GOT3 (cell line): ENCODE data around the gene XXYLT1.

Source experiments
- DNase-seq: peaks from one replicate; lab custom pipeline; 2025; ENCODE audit warnings: mixed read lengths; lab: John Stamatoyannopoulos, UW

XXYLT1 gene

DNA sequence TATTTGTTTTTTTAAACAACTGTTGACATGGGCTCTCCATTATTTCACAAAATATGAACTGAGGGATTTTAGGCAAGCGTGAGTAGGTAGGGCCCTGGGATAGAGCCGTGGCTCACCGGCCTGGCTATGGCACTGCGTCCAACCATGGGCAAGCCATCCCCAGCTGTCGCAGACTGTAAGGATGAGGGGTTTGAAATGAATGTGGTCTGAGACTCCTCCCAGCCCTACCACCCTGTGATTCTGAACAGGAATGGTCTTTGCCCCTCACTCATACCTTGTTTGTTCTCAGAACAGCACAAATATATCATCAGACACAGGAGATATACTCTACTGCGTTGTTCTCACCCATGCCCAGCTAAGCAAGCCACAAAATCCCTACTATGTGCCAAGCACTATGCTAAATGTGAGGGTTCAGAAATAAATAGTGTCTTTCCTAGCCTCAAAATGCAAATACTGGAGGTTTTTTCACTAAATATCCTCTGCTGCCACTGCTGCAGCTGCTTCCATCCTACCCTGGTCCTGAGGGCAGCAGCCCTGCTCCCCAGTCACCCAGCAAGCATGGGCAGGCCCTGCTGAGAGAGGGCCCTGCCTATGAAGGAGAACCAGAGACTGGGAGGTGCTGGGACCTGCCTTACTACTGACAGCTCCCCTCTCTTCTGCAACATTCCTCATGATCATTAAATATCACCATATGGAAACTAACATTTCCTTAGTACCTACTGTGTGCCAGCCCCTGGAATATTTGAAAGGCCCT is 102.8 kb downstream of the XXYLT1 start:
- no peak for DNase-seq

DNA sequence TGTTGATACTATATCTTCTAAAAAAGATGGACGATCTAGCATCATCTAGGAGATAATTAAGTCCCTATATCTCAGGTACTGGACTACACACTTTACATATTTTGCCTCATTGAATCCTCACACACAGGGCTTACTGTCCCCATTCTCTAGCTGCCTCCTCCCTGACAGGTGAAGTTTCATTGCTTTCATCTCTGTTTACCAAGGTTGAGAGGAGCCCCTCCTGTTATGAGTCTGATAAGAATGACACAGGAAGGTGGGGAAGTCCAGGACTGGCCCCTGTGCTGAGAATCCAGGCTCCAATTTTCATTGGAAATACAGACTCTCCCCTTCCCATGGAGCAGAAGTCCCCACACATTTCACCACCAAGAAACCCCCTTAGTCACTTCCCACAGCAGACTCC is 105.2 kb downstream of the XXYLT1 start:
- DNase-seq: no peak

DNA sequence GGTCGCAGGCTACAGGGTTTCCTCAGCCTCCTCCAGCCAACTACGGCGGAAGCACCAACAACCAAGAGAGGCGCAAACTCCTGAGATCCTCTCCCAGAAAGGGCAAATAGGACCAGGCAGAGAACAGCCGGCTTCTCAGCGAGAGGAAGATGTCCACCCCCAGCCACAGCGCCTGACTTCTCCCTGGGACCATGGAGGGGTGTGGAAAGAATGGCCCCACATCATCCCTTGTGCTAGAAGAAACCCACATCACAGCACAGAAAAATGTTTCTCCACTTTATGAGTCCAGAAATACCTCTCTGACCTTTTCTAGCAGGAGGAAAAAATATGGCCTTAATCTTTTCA is 105.7 kb downstream of the XXYLT1 start:
- DNase-seq: no peak

DNA sequence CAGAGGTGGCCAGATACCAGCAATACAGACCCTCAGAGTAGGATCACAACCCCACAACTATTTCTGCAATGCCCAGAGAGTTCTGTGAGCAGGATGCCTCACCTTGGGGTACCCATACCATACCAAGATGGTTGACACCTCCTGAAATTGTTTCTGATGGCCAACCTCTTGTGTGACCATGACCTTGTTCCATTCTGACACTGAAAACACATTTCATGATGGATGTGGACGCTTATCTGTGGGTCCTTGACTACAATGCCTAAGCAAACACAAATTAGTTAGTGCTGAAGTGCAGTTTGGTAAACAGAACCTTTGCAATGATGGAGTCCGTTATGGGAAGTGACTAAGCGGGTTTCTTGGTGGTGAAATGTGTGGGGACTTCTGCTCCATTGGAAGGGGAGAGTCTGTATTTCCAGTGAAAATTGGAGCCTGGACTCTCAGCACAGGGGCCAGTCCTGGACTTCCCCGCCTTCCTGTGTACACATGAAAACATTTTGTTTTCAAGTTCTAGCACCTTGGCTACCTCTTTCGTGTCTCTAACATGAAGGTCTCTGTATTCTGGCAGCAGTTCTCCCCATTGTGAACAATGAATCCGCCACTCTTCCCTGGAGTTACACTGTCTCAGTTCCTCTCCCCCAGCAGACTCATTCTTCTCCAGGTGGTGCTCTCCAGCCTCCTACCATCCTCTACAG is 106.2 kb downstream of the XXYLT1 start:
- no peak for DNase-seq

- DNase-seq: no peak
Observed at GRCh38 chr3:195163719-195164572, 107.0 kb downstream of the XXYLT1 start.

GRCh38 chr3:195162816-195163215 is 108.1 kb downstream of the XXYLT1 start:
- no peak for DNase-seq

DNA sequence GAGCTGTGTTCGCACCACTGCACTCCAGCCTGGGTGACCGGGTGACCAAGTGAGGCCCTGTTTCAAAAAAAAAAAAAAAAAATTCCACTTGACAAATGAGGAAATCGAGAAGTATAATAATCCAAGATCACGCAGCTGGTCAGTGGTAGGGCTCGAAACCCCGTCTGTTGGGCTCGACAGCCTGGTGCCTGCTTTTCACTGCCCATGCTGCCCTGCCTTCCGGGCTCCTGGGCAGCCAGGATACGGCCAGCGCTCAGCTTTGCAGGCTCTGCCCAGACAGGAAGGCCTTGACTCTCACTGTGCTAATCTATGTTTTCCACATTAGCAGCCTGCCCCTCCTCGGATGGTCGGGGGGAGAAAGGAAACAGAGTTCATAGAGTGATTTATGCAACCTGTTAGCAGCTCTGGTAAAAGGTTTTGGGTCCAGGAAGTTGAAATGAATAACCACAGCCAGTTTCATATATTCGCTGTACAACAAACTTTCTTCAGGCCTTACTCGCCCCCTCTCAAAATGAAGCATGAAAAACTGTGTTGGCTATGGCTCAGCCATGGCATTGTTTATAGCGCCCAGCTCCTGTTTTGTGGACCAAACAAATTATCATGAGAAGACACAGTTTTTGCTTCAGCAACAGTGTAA is 108.8 kb downstream of the XXYLT1 start:
- DNase-seq: no peak

DNA sequence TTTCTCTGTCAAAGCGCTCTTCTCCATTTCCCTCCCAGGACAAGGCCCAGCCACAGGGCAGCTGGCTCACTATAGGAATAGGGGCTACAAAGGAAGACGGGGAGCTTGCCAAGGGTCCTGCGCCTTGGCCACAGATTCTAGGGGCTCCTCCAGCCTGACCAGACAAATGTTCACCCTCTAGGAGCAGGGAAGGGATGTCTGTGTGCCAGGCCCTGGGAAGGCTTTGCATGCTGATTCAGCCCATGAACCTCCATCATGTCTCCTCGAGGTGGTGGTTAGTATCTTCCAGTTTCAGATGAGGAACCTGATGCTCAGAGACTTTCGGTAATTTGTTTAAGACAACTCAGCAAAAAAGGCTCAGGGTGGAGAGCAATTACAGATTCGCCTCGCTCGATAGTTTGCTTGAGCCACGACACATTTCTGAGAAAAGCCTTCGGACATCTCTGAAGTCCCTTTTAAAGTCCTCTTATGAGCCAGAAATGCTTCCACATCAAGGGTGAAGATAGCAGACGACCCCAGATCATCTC is 110.0 kb downstream of the XXYLT1 start:
- DNase-seq: no peak

DNA sequence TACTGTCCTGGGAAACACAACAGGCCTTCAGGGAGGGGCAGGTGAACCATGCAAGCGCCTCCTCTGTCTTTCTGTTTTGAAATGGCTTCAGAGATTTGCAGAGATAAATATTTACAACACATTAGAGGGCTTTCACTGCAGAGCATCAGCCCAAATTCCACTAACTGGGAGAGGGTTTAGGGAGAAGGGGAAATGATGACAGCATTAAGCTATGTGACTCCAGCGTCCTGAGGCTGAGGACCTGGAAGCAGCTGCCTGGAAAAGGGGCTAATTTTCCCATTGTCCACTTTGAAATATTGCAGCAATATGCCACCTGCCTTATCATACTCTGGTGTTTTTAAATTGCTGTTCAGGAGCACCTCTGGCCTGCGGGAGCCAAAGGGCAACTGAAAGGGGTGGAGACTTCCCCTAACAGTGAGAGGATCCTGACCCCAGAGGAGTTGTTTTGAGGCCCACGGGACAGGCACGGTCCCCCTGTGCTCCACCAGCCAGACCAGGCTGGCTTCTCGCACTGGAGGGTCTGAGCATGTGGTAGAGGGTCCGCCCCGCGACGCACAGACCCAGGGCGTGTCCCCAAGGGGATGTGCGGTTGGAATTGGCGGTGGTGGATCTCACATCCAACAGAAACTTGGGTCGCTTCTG is 110.6 kb downstream of the XXYLT1 start:
- DNase-seq: no peak

- DNase-seq: no peak
Observed at GRCh38 chr3:195159814-195160165, 111.2 kb downstream of the XXYLT1 start.

GRCh38 chr3:195159117-195159813 is 111.7 kb downstream of the XXYLT1 start:
- no peak for DNase-seq

DNA sequence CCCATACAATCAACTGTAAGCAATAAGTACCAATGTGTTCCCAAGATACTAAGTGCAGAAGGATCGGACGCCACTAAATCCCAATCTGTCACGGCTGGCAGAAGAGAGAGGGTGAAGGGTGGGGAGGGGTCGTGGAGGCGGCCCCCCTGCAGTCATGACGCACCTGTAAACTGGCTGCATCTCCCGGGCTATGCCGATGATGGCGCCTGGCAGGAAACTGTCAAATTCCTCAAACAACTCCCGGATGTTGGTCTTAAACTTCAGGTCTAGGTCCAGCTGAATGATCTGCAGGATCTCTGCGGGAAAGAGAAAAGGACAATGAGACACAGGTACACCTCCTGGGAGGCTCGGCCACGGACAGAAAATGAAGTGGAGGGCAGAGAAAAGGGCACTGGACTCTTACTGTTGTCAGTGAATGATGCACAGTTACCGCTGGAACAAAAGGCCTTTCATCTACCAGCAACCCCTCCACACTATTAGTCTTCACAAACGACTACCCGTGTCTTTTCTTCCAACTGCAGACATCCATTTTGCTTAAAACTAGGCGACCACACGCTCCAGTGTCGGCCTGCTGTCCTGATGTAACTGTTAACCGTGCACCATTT is 114.6 kb downstream of the XXYLT1 start:
- DNase-seq: no peak

GRCh38 chr3:195155570-195156241 is 115.3 kb downstream of the XXYLT1 start:
- no peak for DNase-seq

- no peak for DNase-seq
Observed at GRCh38 chr3:195154793-195155535, 116.0 kb downstream of the XXYLT1 start.

DNA sequence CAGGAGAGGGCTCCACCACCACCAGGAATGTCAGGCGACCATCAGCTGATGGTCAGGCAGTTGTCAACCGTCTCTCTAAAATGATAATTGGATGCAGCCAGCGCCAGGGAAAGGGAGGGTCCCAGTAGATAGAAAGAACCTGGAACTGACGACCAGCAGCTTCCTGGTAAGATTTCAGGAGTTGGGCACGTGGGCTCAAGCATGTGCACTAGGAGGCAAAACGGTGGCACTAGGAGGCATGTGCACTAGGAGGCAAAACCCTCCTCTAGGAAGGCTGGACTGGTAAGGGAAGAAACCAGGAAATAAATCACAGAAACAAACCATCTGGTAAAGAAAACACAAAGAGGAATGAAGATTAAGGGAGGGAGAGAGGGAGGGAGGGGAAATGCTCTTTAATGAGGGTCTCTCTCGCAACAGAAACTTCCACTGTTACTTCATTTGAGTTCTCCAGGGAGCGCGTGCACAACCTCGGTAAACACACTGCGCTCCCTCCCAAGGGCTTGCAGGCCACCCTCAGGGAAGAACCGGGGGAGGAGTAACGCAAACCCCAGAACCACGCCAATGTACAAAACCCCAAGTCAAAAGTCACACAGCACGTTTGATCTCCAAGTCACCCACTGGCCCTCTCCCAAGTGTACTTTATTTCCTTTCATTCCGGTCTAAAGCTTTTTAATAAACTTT is 116.7 kb downstream of the XXYLT1 start:
- no peak for DNase-seq

- DNase-seq: no peak
Observed at GRCh38 chr3:195153653-195154052, 117.3 kb downstream of the XXYLT1 start.

GRCh38 chr3:195153130-195153529 is 117.8 kb downstream of the XXYLT1 start:
- DNase-seq: no peak

DNA sequence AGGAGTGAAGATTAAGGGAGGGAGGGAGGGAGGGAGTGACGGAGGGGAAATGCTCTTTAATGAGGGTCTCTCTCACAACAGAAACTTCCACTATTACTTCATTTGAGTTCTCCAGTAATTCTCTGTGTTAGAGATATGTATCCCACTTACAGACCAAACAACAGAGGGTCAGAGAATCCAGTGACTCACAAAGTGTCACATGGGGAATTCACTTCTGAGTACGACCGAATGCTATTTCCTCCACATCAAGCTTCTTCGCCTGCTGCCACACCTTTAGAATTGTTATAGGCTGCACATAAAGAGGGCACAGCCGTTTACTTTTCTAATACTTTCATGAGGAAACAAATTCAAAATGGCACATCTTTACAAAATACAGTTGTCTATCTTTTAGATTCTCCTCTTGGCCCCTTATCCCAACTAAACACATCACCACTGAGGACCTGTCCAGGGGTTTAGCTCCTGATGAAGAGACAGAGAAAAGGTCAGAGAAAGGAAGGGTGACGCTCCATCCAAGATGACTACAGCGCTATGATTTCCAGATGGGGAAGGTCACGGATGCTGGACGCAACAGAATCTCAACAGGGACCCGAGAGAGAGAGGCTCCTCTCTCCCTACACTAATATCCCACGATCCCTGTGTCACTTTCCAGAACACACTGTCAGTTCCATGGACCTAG is 119.0 kb downstream of the XXYLT1 start:
- DNase-seq: no peak
